ENCODE data around the gene GSAP. TPM values are rescaled to one million over a fixed set of nuclear protein-coding genes. Genes with fewer than 3 reads are reported as not detected.

GSAP gene
- polyA plus RNA-seq, 6 donors from 2014 or later: 37.6 to 102 (median 43.5) TPM

GRCh38 chr7:77427996-77428603 is 12.0 kb upstream of the GSAP start:
- Mint-ChIP-seq H3K4me1 (peaks cover 12 to 14% (median 13%) of the 10 kb centered on the region in 3 donors), H3K4me3 (no peak overlapping the region), H3K36me3 (no peaks in the 10 kb centered on the region), H3K27me3 (no peaks in the 10 kb centered on the region), H3K9me3 (no peaks in the 10 kb centered on the region), H3K27ac (peak overlapping the region in 3 of 6 donors; percentile 43 to 66 (median 53))
- ATAC-seq (ENCODE audit: low read depth in 2 of 2) (no peak), DNase-seq (no peak)

GRCh38 chr7:77426521-77427051 is 10.4 kb upstream of the GSAP start:
- Mint-ChIP-seq H3K4me3 (peak overlapping the region in 3 of 8 donors; percentile 20 to 34 (median 28)), H3K9me3 (no peaks in the 10 kb centered on the region), H3K36me3 (no peaks in the 10 kb centered on the region), H3K27ac (peak overlapping the region in 1 of 6 donors; percentile 64), H3K4me1 (peaks cover 12 to 14% (median 13%) of the 10 kb centered on the region in 3 donors), H3K27me3 (no peaks in the 10 kb centered on the region)
- DNase-seq: no peak
- ATAC-seq (ENCODE audit: low read depth in 2 of 2): no peak

- Mint-ChIP-seq H3K9me3 (no peaks in the 10 kb centered on the region), H3K4me1 (peaks cover 13 to 16% (median 14%) of the 10 kb centered on the region in 3 donors), H3K27me3 (no peaks in the 10 kb centered on the region), H3K4me3 (peak overlapping the region in 5 of 8 donors; percentile 21 to 75 (median 28)), H3K36me3 (no peaks in the 10 kb centered on the region), H3K27ac (peak overlapping the region in 1 of 6 donors; percentile 64)
- DNase-seq: no peak
- ATAC-seq (ENCODE audit: low read depth in 2 of 2): no peak
Observed at GRCh38 chr7:77426052-77426404, 9.9 kb upstream of the GSAP start.

- Mint-ChIP-seq H3K9me3 (no peaks in the 10 kb centered on the region), H3K36me3 (no peaks in the 10 kb centered on the region), H3K4me3 (peak overlapping the region in 5 of 8 donors; percentile 21 to 75 (median 28)), H3K4me1 (peaks cover 14 to 18% (median 17%) of the 10 kb centered on the region in 3 donors), H3K27me3 (no peaks in the 10 kb centered on the region), H3K27ac (peak overlapping the region in 1 of 6 donors; percentile 78)
- DNase-seq (no peak), ATAC-seq (ENCODE audit: low read depth in 2 of 2) (no peak)
Observed at GRCh38 chr7:77425101-77426051, 9.2 kb upstream of the GSAP start.

- Mint-ChIP-seq H3K27ac (peak overlapping the region in 1 of 6 donors; percentile 16), H3K27me3 (no peaks in the 10 kb centered on the region), H3K4me3 (no peak overlapping the region), H3K36me3 (no peaks in the 10 kb centered on the region), H3K9me3 (no peaks in the 10 kb centered on the region), H3K4me1 (peaks cover 12 to 23% (median 15%) of the 10 kb centered on the region in 3 donors)
- ATAC-seq (ENCODE audit: low read depth in 2 of 2) (no peak), DNase-seq (no peak)
Observed at GRCh38 chr7:77422500-77422899, 6.4 kb upstream of the GSAP start.

- no peaks in the 10 kb centered on the region for H3K36me3 Mint-ChIP-seq
- no peak overlapping the region for H3K4me3 Mint-ChIP-seq
- peaks cover 17 to 29% (median 25%) of the 10 kb centered on the region in 3 donors for H3K4me1 Mint-ChIP-seq
- H3K27ac Mint-ChIP-seq: peak overlapping the region in 1 of 6 donors; percentile 78
- no peak for ATAC-seq (ENCODE audit: low read depth in 2 of 2)
- no peaks in the 10 kb centered on the region for H3K27me3 Mint-ChIP-seq
- no peak for DNase-seq
- no peaks in the 10 kb centered on the region for H3K9me3 Mint-ChIP-seq
Observed at GRCh38 chr7:77420986-77421672, 5.0 kb upstream of the GSAP start.

- no peaks in the 10 kb centered on the region for H3K36me3 Mint-ChIP-seq
- peak overlapping the region in 1 of 8 donors; percentile 52 for H3K4me3 Mint-ChIP-seq
- H3K27ac Mint-ChIP-seq: peak overlapping the region in 1 of 6 donors; percentile 74
- no peak for ATAC-seq (ENCODE audit: low read depth in 2 of 2)
- no peaks in the 10 kb centered on the region for H3K27me3 Mint-ChIP-seq
- no peak for DNase-seq
- H3K9me3 Mint-ChIP-seq: no peaks in the 10 kb centered on the region
- H3K4me1 Mint-ChIP-seq: peaks cover 17 to 29% (median 25%) of the 10 kb centered on the region in 3 donors
Observed at GRCh38 chr7:77420438-77420837, 4.3 kb upstream of the GSAP start.

- Mint-ChIP-seq H3K4me1 (peaks cover 25 to 39% (median 33%) of the 10 kb centered on the region in 3 donors), H3K27ac (peak overlapping the region in 1 of 6 donors; percentile 82), H3K9me3 (no peaks in the 10 kb centered on the region), H3K36me3 (no peaks in the 10 kb centered on the region), H3K4me3 (peak overlapping the region in 2 of 8 donors; percentile 30 to 75), H3K27me3 (no peaks in the 10 kb centered on the region)
- DNase-seq (no peak), ATAC-seq (ENCODE audit: low read depth in 2 of 2) (no peak)
Observed at GRCh38 chr7:77419102-77419501, 3.0 kb upstream of the GSAP start.

GRCh38 chr7:77417801-77418200 is 1.7 kb upstream of the GSAP start:
- Mint-ChIP-seq H3K4me3 (peak overlapping the region in 4 of 8 donors; percentile 9 to 93 (median 82)), H3K4me1 (peaks cover 32 to 51% (median 46%) of the 10 kb centered on the region in 3 donors), H3K27ac (peak overlapping the region in 4 of 6 donors; percentile 82 to 97 (median 94)), H3K36me3 (no peaks in the 10 kb centered on the region), H3K9me3 (no peaks in the 10 kb centered on the region), H3K27me3 (no peaks in the 10 kb centered on the region)
- DNase-seq (no peak), ATAC-seq (ENCODE audit: low read depth in 2 of 2) (no peak)

GRCh38 chr7:77416621-77417371 is 647 bp upstream of the GSAP start:
- H3K4me3 Mint-ChIP-seq: peak overlapping the region; percentile 75 to 95 (median 90)
- no peaks in the 10 kb centered on the region for H3K9me3 Mint-ChIP-seq
- H3K36me3 Mint-ChIP-seq: no peaks in the 10 kb centered on the region
- no peaks in the 10 kb centered on the region for H3K27me3 Mint-ChIP-seq
- ATAC-seq (ENCODE audit: low read depth in 2 of 2) (no peak), DNase-seq (no peak)
- peaks cover 34 to 61% (median 56%) of the 10 kb centered on the region in 3 donors for H3K4me1 Mint-ChIP-seq
- H3K27ac Mint-ChIP-seq: peak overlapping the region; percentile 82 to 97 (median 94)

GRCh38 chr7:77415476-77415822 is 700 bp downstream of the GSAP start:
- DNase-seq (peak; percentile 72), ATAC-seq (ENCODE audit: low read depth in 2 of 2) (peak; percentile 61 to 70)
- Mint-ChIP-seq H3K9me3 (no peaks in the 10 kb centered on the region), H3K27ac (peak overlapping the region; percentile 73 to 93 (median 88)), H3K4me1 (peaks cover 34 to 68% (median 63%) of the 10 kb centered on the region in 3 donors), H3K27me3 (no peaks in the 10 kb centered on the region), H3K4me3 (peak overlapping the region; percentile 75 to 95 (median 91)), H3K36me3 (no peaks in the 10 kb centered on the region)

GRCh38 chr7:77413861-77414424 is 2.2 kb downstream of the GSAP start:
- Mint-ChIP-seq H3K4me3 (peak overlapping the region; percentile 75 to 95 (median 91)), H3K27ac (peak overlapping the region; percentile 82 to 93 (median 88)), H3K27me3 (no peaks in the 10 kb centered on the region), H3K9me3 (no peaks in the 10 kb centered on the region), H3K36me3 (no peaks in the 10 kb centered on the region), H3K4me1 (peaks cover 41 to 80% (median 69%) of the 10 kb centered on the region in 3 donors)
- ATAC-seq (ENCODE audit: low read depth in 2 of 2) (no peak), DNase-seq (no peak)
